Heart right ventricle (tissue), 16 donors: ENCODE measurements around the gene COLEC12. TPM values are rescaled to one million over a fixed set of nuclear protein-coding genes. Genes with fewer than 3 reads are reported as not detected.

Experiments used
- ATAC-seq, 8 donors: fragments of 200-7000 bp; cut with Tn5 transposase; one replicate each; pipeline ENCODE4 v1.9.1; 2020; ENCODE audit warnings: mild to moderate bottlenecking in 8 of 8, moderate library complexity in 8 of 8, moderate number of reproducible peaks in 1 of 8
- DNase-seq, 2 donors: peaks; one replicate each; pipeline ENCODE4 v3.0.0-alpha.2; 2020
- H3K27ac ChIP-seq, 10 donors: fragments of 200-600 bp; sonication (generic) in 2 of 10; one replicate each; pipeline versions ENCODE4 v1.5.0 to v1.8.0; 2020 to 2022; ENCODE audit warnings: mild to moderate bottlenecking in 3 of 10
- H3K27me3 ChIP-seq, 7 donors: fragments of 200-600 bp; one replicate each; pipeline ENCODE4 v1.8.0; 2021 to 2022; ENCODE audit warnings: mild to moderate bottlenecking in 2 of 7
- H3K36me3 ChIP-seq, 9 donors: fragments of 200-600 bp; sonication (generic) in 1 of 9; one replicate each; pipeline versions ENCODE4 v1.5.0 to v1.8.0; 2020 to 2022; ENCODE audit warnings: mild to moderate bottlenecking in 2 of 9
- H3K4me1 ChIP-seq, 9 donors: fragments of 200-600 bp; sonication (generic) in 1 of 9; one replicate each; pipeline versions ENCODE4 v1.5.0 to v1.8.0; 2020 to 2022; ENCODE audit warnings: mild to moderate bottlenecking in 4 of 9
- H3K4me3 ChIP-seq, 10 donors: fragments of 200-600 bp; sonication (generic) in 2 of 10; one replicate each; pipeline versions ENCODE4 v1.5.0 to v1.8.0; 2020 to 2022; ENCODE audit warnings: mild to moderate bottlenecking in 7 of 10, moderate library complexity in 2 of 10
- H3K9me3 ChIP-seq, 11 donors: fragments of 200-600 bp in 10 of 11; sonication (generic) in 2 of 11; one replicate each; pipeline versions ENCODE4 v1.5.0 to v1.8.0; 2013 to 2022; ENCODE audit warnings: mild to moderate bottlenecking in 2 of 11, control low read depth in 1 of 11, moderate library complexity in 1 of 11
- WGBS, 2 donors: extraction: QIAGEN DNeasy Blood & Tissue Kit; methylation state at CpG; one replicate each; pipeline ENCODE4 v1.1.7; 2013; ENCODE audit warnings: inconsistent platforms in 1 of 2; 5-methylcytosine and 5-hydroxymethylcytosine counted together
- intact Hi-C, 10 donors: fragments of 100-400 bp; cut with DNase I; formaldehyde crosslinking; loops; one replicate each; pipeline versions ENCODE4 v1.11.1 to v1.14.2; 2022
- polyA plus RNA-seq, 2 donors: library from polyadenylated mRNA; stranded (reverse); fragments of 200-250 nt; gene quantifications; one replicate each; pipeline ENCODE4 v1.2.3, GENCODE V29; 2013
- total RNA-seq, 10 donors: library from RNA; stranded (reverse); fragmentation: NEBNext Ultra II Directional in 3 of 10; extraction: Animal tissue kit (Norgen Biotek cat#: 25700) in 3 of 10; gene quantifications; one replicate each; pipeline versions ENCODE4 v1.2.1 to v1.2.4, GENCODE V29; 2021 to 2023
- TF ChIP-seq, protein P1 (sequence below), 9 donors: fragments of 200-600 bp; sonication (generic) in 2 of 9; IDR thresholded peaks; one replicate each; pipeline versions ENCODE4 v1.5.0 to v1.8.0; 2021 to 2022; ENCODE audit warnings: antibody characterized with exemption in 9 of 9, mild to moderate bottlenecking in 5 of 9, moderate library complexity in 1 of 9
- donor health status: Arrhythmogenic right ventricular cardiomyopathy.
- donor health status: ischemic (EF 13 %, LVEDD 7.1; RV severe dilation, severe dysfunction).
- donor health status: healthy with polysubstance abuse.
- donor health status: DM: no; HTN: yes; CAD: no.
- donor health status: DM: no; HTN: no; CAD: no.
- donor health status: ischemic (EF 25% LVEDD 6.9; RV normal size, moderate dysfunction).
- donor health status: ischemic (EF 25% LVEDD 5.7; RV mildly dilated, moderate dysfunction).
- donor health status: healthy.
- donor health status: DM: yes; HTN: yes; CAD: no.
- donor health status: Ischemic cardiomyopathy.
- donor health status: ischemic (EF 35%, LVEDD 5.7; RV mildly dilated, moderate dysfunction).
- donor health status: nonischemic (EF 11% LVEDD 7.7; RV severe dilation, severe dysfunction).
- donor health status: DM: yes; HTN: yes; CAD: no.
- donor health status: PGD.
- donor health status: ischemic (EF 29% LVEDD 5.4; RV normal size, mild dysfunction).
- donor health status: nonischemic (EF 23%, LVEDD 6.1; RV moderate dilation, normal function).

Gene COLEC12
- total and polyA plus RNA-seq, 12 donors: 2.8 to 15.4 (median 6.2) TPM

- no peaks in the 10 kb centered on the region for H3K36me3 ChIP-seq
- intact Hi-C loops: no loop called here
- WGBS, 2 donors: 93 to 95% methylated on average over 5 of the region's 5 CpGs
- H3K4me1 ChIP-seq: peaks cover 0 to 27% (median 16%) of the 10 kb centered on the region in 9 donors
- H3K9me3 ChIP-seq: no peaks in the 10 kb centered on the region
- no peak overlapping the region for H3K4me3 ChIP-seq
- TF ChIP-seq, protein P1, sequence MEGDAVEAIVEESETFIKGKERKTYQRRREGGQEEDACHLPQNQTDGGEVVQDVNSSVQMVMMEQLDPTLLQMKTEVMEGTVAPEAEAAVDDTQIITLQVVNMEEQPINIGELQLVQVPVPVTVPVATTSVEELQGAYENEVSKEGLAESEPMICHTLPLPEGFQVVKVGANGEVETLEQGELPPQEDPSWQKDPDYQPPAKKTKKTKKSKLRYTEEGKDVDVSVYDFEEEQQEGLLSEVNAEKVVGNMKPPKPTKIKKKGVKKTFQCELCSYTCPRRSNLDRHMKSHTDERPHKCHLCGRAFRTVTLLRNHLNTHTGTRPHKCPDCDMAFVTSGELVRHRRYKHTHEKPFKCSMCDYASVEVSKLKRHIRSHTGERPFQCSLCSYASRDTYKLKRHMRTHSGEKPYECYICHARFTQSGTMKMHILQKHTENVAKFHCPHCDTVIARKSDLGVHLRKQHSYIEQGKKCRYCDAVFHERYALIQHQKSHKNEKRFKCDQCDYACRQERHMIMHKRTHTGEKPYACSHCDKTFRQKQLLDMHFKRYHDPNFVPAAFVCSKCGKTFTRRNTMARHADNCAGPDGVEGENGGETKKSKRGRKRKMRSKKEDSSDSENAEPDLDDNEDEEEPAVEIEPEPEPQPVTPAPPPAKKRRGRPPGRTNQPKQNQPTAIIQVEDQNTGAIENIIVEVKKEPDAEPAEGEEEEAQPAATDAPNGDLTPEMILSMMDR (IDR thresholded peaks at IDR 0.05): no peak
- ATAC-seq (no peak), DNase-seq (no peak)
- H3K27ac ChIP-seq: peak overlapping the region in 5 of 10 donors; percentile 37 to 66 (median 47)
- no peaks in the 10 kb centered on the region for H3K27me3 ChIP-seq
Measured at GRCh38 chr18:321865-322467, 178.5 kb downstream of the COLEC12 start.

GRCh38 chr18:320155-320554 lies 180.3 kb downstream of the COLEC12 start:
- DNase-seq: no peak
- H3K4me3 ChIP-seq: no peak overlapping the region
- 23 to 54% methylated on average over 1 of the region's 1 CpG for WGBS, 2 donors
- no peaks in the 10 kb centered on the region for H3K9me3 ChIP-seq
- ATAC-seq: no peak
- no peaks in the 10 kb centered on the region for H3K36me3 ChIP-seq
- no peak overlapping the region for H3K27ac ChIP-seq
- H3K27me3 ChIP-seq: no peaks in the 10 kb centered on the region
- H3K4me1 ChIP-seq: peaks cover 0 to 32% (median 16%) of the 10 kb centered on the region in 9 donors
- TF ChIP-seq, protein P1 (IDR thresholded peaks at IDR 0.05): no peak
- intact Hi-C loops: no loop called here

DNA sequence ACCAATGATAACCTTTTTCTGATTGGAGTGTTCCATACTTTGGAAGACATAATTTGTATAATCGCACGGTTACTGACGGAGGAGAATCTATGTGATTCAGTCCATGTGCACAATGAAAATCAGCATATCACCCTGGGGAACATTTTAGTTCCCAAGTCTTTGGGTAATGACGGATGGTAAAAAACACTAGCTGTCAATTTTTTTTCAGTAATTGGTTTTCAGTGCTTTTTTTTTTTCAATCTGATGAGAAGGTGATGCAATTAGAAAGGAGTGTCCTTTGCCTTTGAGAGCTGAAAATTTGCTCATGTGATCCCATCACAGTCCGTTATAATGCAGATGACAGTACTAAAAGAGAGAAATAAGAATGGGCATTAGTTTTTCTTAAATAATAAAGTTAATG lies 180.8 kb downstream of the COLEC12 start:
- intact Hi-C loops: no loop called here
- no peak overlapping the region for H3K27ac ChIP-seq

GRCh38 chr18:318791-319291 lies 181.7 kb downstream of the COLEC12 start:
- intact Hi-C loops: no loop called here
- WGBS, 2 donors: 85% methylated on average over 9 of the region's 9 CpGs
- no peak for DNase-seq
- Histone ChIP-seq H3K4me3 (no peak overlapping the region), H3K27ac (no peak overlapping the region), H3K4me1 (peaks cover 0 to 29% (median 16%) of the 10 kb centered on the region in 9 donors), H3K27me3 (no peaks in the 10 kb centered on the region), H3K9me3 (no peaks in the 10 kb centered on the region), H3K36me3 (no peaks in the 10 kb centered on the region)
- TF ChIP-seq, protein P1 (IDR thresholded peaks at IDR 0.05): no peak
- no peak for ATAC-seq

More for the DNA sequence above, 180.8 kb downstream of the COLEC12 start:
- DNase-seq (no peak), ATAC-seq (no peak)
- Histone ChIP-seq H3K36me3 (no peaks in the 10 kb centered on the region), H3K4me1 (peaks cover 0 to 32% (median 16%) of the 10 kb centered on the region in 9 donors), H3K4me3 (no peak overlapping the region), H3K27me3 (no peaks in the 10 kb centered on the region), H3K9me3 (no peaks in the 10 kb centered on the region)
- TF ChIP-seq, protein P1 (IDR thresholded peaks at IDR 0.05): no peak
- WGBS, 2 donors: 82 to 83% methylated on average over 5 of the region's 5 CpGs
